HEK293T (cell line): Measurements from ENCODE around the gene RAB30.

Source experiments
- CTCF ChIA-PET: fragments of 350-600 bp; formaldehyde crosslinking; extraction: SDS; loops from one replicate; lab custom pipeline; 2021; ENCODE audit warnings: antibody characterized with exemption, inconsistent platforms; lab: Yijun Ruan, JAX
- POLR2A ChIA-PET: fragments of 350-600 bp; formaldehyde crosslinking; extraction: SDS; loops from one replicate; lab custom pipeline; 2020; ENCODE audit warnings: antibody characterized with exemption, inconsistent platforms; lab: Yijun Ruan, JAX
- DNase-seq: peaks from one replicate; pipeline ENCODE4 v3.0.0; 2012; ENCODE audit warnings: mixed read lengths; ENCODE audit errors: extremely low spot score
- ARNT ChIP-seq: fragments of 450-650 bp; IDR thresholded peaks from 2 replicates; pipeline ENCODE4 v1.6.1; 2017; ENCODE audit warnings: mild to moderate bottlenecking
- BHLHE40 ChIP-seq: fragments of 450-650 bp; IDR thresholded peaks from 2 replicates; pipeline ENCODE4 v1.6.1; 2016; ENCODE audit warnings: mild to moderate bottlenecking, moderate library complexity, borderline replicate concordance
- CTBP1 ChIP-seq: fragments of 450-650 bp; IDR thresholded peaks from 2 replicates; pipeline ENCODE4 v1.6.1; 2016; ENCODE audit warnings: borderline replicate concordance
- ELF4 ChIP-seq: fragments of 450-650 bp; IDR thresholded peaks from 2 replicates; pipeline ENCODE4 v1.6.1; 2017; ENCODE audit warnings: antibody characterized with exemption
- FOXA1 ChIP-seq: fragments of 450-650 bp; IDR thresholded peaks from 2 replicates; pipeline ENCODE4 v1.6.1; 2016; ENCODE audit warnings: mild to moderate bottlenecking
- FOXK2 ChIP-seq: fragments of 450-650 bp; IDR thresholded peaks from 2 replicates; pipeline ENCODE4 v1.6.1; 2016; ENCODE audit warnings: mild to moderate bottlenecking
- FOXM1 ChIP-seq: fragments of 450-650 bp; IDR thresholded peaks from 2 replicates; pipeline ENCODE4 v1.6.1; 2017; ENCODE audit warnings: mild to moderate bottlenecking, borderline replicate concordance
- HDGF ChIP-seq: fragments of 450-650 bp; IDR thresholded peaks from 2 replicates; pipeline ENCODE4 v1.6.1; 2017; ENCODE audit warnings: antibody characterized with exemption, borderline replicate concordance
- L3MBTL2 ChIP-seq: fragments of 450-650 bp; conservative IDR thresholded peaks from 2 replicates; pipeline ENCODE4 v1.6.1; 2016; ENCODE audit warnings: mild to moderate bottlenecking
- LEF1 ChIP-seq: fragments of 450-650 bp; IDR thresholded peaks from 2 replicates; pipeline ENCODE4 v1.6.1; 2017; ENCODE audit warnings: mild to moderate bottlenecking, borderline replicate concordance
- NFRKB ChIP-seq: fragments of 450-650 bp; IDR thresholded peaks from 2 replicates; pipeline ENCODE4 v1.6.1; 2016; ENCODE audit warnings: mild to moderate bottlenecking, moderate library complexity
- SP1 ChIP-seq: fragments of 450-650 bp; IDR thresholded peaks from 2 replicates; pipeline ENCODE4 v1.6.1; 2017
- SUZ12 ChIP-seq: fragments of 450-650 bp; IDR thresholded peaks from 2 replicates; pipeline ENCODE4 v1.6.1; 2016; ENCODE audit warnings: mild to moderate bottlenecking
- TARDBP ChIP-seq: fragments of 450-650 bp; IDR thresholded peaks from 2 replicates; pipeline ENCODE4 v1.6.1; 2016
- ZNF384 ChIP-seq: fragments of 450-650 bp; IDR thresholded peaks from 2 replicates; pipeline ENCODE4 v1.6.1; 2016
- TF ChIP-seq, protein P1 (sequence below): fragments of 450-650 bp; IDR thresholded peaks from 2 replicates; pipeline ENCODE4 v1.6.1; 2016

The RAB30 gene

DNA sequence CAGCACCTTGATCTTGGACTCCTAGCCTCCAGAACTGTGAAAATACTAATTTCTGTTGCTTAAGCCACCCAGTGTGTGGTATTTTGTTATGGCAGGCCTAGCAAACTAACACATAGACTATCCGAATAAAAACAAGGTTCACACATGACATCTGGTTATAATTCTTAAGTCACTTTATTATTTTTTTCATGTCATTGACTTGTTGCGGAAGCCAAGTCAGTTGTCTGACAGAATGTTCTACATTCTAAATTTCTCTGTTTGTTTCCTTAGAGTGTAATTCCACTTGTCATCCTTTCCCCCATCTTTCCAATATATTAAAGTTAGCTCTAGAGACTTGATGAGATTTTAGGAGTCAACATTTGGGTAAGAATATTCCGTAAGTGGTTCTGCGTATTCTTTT, 40.6 kb downstream of the RAB30 start:
- TF ChIP-seq ZNF384, result no peak
- TF ChIP-seq LEF1, result no peak
- TF ChIP-seq ARNT, result no peak
- no peak for TF ChIP-seq FOXA1
- no peak for TF ChIP-seq L3MBTL2
- TF ChIP-seq TARDBP, result no peak
- TF ChIP-seq CTBP1, result no peak
- TF ChIP-seq NFRKB, result no peak
- TF ChIP-seq, protein P1, sequence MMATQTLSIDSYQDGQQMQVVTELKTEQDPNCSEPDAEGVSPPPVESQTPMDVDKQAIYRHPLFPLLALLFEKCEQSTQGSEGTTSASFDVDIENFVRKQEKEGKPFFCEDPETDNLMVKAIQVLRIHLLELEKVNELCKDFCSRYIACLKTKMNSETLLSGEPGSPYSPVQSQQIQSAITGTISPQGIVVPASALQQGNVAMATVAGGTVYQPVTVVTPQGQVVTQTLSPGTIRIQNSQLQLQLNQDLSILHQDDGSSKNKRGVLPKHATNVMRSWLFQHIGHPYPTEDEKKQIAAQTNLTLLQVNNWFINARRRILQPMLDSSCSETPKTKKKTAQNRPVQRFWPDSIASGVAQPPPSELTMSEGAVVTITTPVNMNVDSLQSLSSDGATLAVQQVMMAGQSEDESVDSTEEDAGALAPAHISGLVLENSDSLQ, result no peak
- no peak for TF ChIP-seq FOXM1
- no peak for TF ChIP-seq ELF4
- TF ChIP-seq FOXK2, result no peak
- no peak for TF ChIP-seq SP1
- no peak for TF ChIP-seq BHLHE40
- TF ChIP-seq HDGF, result no peak
- no peak for TF ChIP-seq SUZ12
- DNase-seq, result no peak
- ChIA-PET CTCF (interaction anchor here (0.6 kb wide), 1 partner anchor 565 kb away, joined by 3 read pairs; no protein-coding TSS in a partner anchor), POLR2A (no interaction called here)

DNA sequence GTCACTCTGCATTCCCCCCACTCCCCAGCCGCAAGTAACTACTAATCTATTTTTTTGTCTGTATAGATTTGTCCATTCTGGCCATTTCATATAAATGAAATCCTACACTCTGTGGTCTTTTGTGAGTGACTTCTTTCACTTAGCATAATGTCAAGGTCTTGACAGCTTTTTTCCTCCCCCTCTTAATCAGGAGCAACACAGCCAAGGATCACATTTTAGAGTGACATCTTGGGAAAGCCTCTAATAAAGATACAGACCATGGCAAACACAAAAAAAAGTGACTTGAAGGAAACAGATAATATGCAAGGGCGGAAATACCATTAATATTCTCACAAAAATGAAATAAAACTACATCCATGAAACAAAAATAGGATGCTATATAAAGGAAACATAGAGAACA, 43.9 kb downstream of the RAB30 start:
- no peak for DNase-seq
- ChIA-PET CTCF (no interaction called here), POLR2A (no interaction called here)
- no peak for TF ChIP-seq ELF4
- TF ChIP-seq ARNT, result no peak
- no peak for TF ChIP-seq CTBP1
- TF ChIP-seq BHLHE40, result no peak
- TF ChIP-seq TARDBP, result no peak
- no peak for TF ChIP-seq NFRKB
- TF ChIP-seq, protein P1, result no peak
- no peak for TF ChIP-seq SUZ12
- no peak for TF ChIP-seq LEF1
- no peak for TF ChIP-seq FOXA1
- TF ChIP-seq FOXK2, result no peak
- no peak for TF ChIP-seq SP1
- TF ChIP-seq HDGF, result no peak
- TF ChIP-seq ZNF384, result no peak
- no peak for TF ChIP-seq L3MBTL2
- no peak for TF ChIP-seq FOXM1

DNA sequence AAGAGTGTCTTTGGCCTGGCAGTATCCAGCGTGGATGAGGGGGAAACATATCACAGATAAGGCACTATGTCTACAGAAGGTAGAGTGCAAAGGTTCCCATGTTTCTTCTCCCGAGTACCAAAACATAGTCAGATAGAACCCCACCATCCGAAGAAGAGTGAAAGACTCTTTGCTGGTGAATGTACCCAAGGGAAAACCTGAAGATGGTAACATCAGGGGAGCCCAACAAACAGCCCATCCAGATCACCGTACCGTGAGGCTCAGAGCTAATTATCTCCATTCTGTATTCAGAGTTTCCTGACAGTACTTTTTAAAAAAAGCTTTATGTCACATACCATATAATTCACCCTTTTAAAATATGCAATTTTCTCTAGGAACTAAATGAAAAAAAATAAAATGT, 44.4 kb downstream of the RAB30 start:
- CTCF ChIA-PET, result no interaction called here
- no peak for TF ChIP-seq BHLHE40
- TF ChIP-seq FOXM1, result no peak
- no peak for TF ChIP-seq SP1
- TF ChIP-seq ELF4, result no peak
- no peak for TF ChIP-seq L3MBTL2
- TF ChIP-seq LEF1, result no peak
- no peak for TF ChIP-seq HDGF
- TF ChIP-seq CTBP1, result no peak
- no peak for TF ChIP-seq SUZ12
- TF ChIP-seq FOXA1, result no peak
- DNase-seq, result no peak
- POLR2A ChIA-PET, result no interaction called here

DNA sequence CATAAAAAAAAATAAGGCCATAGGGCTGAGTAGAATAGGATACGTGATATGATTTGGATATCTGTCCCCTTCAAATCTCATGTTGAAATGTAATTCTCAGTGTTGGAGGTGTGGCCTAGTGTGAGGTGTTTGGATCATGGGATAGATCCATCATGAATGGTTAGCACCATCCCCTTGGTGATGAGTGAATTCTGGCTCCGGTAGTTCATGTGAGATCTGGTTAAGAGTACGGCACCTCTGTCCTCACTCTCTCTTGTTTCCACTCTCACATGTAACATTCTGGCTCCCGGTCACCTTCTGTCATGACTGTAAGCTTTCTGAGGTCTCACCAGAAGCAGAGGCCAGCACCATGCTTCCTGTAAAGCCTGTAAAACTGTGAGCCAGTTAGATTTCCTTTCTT, 45.5 kb downstream of the RAB30 start:
- POLR2A ChIA-PET, result no interaction called here
- TF ChIP-seq FOXM1 (no peak), ELF4 (no peak), L3MBTL2 (no peak), SP1 (no peak), HDGF (no peak), CTBP1 (no peak), SUZ12 (no peak), FOXA1 (no peak), FOXK2 (no peak), ARNT (no peak), BHLHE40 (no peak), ZNF384 (no peak)
- TF ChIP-seq, protein P1, result no peak
- CTCF ChIA-PET, result no interaction called here
- no peak for DNase-seq

GRCh38 chr11:83025267-83025704, 46.4 kb downstream of the RAB30 start:
- ChIA-PET POLR2A (no interaction called here), CTCF (no interaction called here)
- DNase-seq, result no peak
- TF ChIP-seq FOXA1 (no peak), NFRKB (no peak), FOXK2 (no peak), BHLHE40 (no peak), TARDBP (no peak), ELF4 (no peak), ARNT (no peak), SUZ12 (no peak)
- TF ChIP-seq, protein P1, result no peak

GRCh38 chr11:83024270-83024854, 47.3 kb downstream of the RAB30 start:
- ChIA-PET POLR2A (interaction anchor here (0.6 kb wide), 1 partner anchor 50 kb away, joined by 3 read pairs; no protein-coding TSS in a partner anchor), CTCF (no interaction called here)
- TF ChIP-seq ELF4, result no peak
- TF ChIP-seq, protein P1, result no peak
- no peak for TF ChIP-seq NFRKB
- no peak for TF ChIP-seq HDGF
- TF ChIP-seq L3MBTL2, result no peak
- TF ChIP-seq ARNT, result no peak
- TF ChIP-seq SUZ12, result no peak
- no peak for TF ChIP-seq CTBP1
- TF ChIP-seq FOXA1, result no peak
- TF ChIP-seq ZNF384, result no peak
- TF ChIP-seq FOXK2, result no peak
- DNase-seq, result no peak
